Iris pigment epithelial cell (primary cell): Measurements from ENCODE around the gene SMARCA2.

Experiments
- DNase-seq: peaks from one replicate; pipeline ENCODE4 v3.0.0-alpha.2; 2011; ENCODE audit warnings: low read depth

The SMARCA2 gene

GRCh38 chr9:2015581-2016407 is 647 bp downstream of the SMARCA2 start:
- DNase-seq: peak; percentile 57

GRCh38 chr9:2016408-2017330 is 1.5 kb downstream of the SMARCA2 start:
- peak; percentile 78 for DNase-seq

DNA sequence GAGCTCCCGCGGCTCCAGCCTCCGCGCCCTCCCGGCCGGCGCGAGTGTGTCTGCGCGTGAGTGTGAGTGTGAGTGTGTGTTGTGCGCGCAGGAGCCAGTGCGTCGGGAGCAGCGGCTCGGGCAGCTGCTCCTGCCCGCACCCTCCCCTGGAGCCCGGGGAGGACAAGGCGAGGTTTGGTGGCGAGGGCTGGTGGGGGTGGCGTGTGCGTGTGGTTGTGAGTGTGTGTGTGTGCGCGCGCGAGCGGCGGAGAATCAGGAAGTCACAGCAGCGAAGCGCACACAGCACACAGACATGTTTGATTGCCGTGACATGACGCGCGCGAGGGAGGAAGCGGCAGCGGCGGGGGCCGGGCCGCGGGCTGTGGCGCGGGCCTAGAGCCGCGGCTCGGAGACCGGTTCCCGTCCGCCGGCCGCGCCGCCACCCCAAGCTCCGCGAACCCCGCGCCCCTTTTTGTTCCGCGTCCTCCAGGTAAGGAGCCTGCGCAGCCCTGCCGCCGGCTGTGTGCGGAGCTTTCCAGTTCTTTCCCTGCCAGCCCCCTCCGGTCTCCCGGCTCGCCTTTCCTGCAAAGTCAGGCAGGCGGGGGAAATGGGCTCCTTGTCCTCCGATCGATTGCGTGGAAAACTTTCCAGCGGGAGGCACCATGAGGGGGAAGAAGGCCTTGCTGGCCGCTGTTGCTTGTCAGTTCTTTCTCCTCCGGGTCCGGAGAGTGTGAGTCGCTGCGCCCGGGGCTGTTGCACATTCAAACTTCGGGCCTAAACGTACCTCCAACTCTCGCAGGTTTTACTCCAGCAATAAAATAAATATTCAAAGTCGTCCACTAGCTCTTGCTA is 2.4 kb downstream of the SMARCA2 start:
- DNase-seq: peak; percentile 79

DNA sequence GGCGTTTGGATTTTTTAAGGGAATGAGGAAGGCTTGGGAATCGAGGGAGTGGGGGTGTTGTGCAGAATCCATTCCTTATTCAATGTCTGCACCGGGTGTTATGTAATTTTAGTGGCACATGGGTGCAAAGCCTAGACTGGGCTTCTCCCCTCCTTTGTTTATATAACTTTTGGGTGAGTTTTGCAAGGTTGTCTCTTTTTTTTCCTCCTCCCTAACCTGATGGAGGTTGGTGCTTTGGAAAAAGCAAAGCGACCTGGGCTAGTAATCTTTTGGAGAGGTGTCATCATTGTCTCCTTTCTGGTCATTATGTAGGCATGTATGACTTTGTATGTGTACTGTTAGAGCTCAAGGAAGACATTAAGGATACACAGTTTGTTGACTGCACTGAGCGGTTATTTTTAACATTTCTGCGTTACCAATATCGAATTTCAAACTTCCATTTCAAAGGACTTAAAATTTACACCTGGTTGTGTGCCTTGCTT is 3.1 kb downstream of the SMARCA2 start:
- no peak for DNase-seq

GRCh38 chr9:2018764-2019558 is 3.8 kb downstream of the SMARCA2 start:
- no peak for DNase-seq

GRCh38 chr9:2019723-2020122 is 4.6 kb downstream of the SMARCA2 start:
- no peak for DNase-seq

DNA sequence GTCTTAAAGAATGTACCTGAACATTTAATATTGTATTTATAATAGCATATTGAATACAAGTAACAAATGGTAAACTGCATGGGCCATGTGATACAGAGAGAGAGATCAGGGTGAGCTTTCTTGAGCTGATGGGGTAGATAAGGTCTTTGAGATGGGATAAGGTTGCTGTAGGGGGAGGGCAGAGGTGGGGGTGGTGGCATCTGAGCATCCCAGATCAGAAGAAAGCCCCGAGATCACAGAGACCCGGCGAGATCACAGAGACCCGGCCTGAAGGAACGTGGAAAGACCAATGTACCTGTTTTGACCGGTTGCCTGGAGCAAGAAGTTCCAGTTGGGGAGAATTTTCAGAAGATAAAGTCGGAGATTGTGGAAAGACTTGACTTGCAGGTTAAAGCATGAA is 6.6 kb downstream of the SMARCA2 start:
- no peak for DNase-seq

GRCh38 chr9:2022560-2022959 is 7.4 kb downstream of the SMARCA2 start:
- peak; percentile 15 for DNase-seq

DNA sequence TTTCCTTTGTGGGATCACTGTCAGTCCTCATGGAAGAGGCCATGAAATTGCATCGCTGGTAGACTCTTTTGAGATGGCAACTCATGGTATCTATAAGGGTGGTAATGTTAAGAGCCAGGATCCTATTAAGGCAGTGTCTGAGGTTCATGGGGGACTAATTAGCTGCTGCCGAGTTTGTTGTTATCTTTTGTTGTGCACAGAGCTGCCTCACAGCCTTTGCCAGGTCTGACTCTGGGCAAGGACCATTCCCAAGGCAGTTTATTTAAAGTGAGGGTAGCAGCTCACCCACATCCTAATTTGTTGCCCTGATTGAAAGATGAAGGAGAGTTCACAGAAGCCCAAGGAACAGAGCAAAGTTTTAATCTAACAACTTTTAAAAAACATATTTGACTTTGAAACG is 7.9 kb downstream of the SMARCA2 start:
- no peak for DNase-seq

- DNase-seq: no peak
These were observed 8.4 kb downstream of the SMARCA2 start for GRCh38 chr9:2023532-2023931.

- no peak for DNase-seq
These were observed 10.0 kb downstream of the SMARCA2 start for GRCh38 chr9:2024888-2025782.

DNA sequence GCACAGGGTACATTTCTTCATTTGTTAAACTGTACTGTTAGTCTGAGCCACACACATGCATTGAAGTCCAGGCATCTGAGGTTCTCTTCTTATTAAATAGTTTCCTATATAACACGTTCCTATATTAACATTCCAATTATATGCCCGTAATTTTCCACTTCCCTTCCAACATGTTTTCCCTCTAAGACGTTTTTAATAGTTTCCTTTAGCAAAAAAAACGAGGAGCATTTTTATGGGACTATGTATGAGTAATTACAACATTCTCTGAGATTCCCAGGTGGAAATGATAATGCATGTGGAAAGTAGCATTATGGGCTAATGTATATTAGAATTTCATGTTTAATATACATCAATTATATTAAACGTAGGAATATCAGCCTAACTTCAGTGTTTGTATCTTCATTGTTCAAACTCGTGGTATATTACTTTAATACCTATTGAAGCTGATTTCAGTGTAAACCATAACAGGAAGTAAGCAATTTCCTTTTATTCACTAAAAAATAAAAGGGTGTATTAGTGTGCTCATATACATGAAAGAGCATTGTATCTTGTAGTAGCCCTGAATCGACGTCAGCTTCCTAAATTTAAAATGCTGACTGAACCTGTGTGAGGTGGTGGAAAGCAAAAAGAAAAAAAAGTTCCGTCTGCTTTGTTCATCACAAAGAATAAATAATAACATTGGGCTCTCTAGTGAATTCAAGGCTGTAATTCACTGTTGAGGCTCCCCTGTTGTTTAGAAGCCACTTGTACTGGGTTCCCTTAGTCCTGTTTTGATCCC is 11.3 kb downstream of the SMARCA2 start:
- DNase-seq: no peak

DNA sequence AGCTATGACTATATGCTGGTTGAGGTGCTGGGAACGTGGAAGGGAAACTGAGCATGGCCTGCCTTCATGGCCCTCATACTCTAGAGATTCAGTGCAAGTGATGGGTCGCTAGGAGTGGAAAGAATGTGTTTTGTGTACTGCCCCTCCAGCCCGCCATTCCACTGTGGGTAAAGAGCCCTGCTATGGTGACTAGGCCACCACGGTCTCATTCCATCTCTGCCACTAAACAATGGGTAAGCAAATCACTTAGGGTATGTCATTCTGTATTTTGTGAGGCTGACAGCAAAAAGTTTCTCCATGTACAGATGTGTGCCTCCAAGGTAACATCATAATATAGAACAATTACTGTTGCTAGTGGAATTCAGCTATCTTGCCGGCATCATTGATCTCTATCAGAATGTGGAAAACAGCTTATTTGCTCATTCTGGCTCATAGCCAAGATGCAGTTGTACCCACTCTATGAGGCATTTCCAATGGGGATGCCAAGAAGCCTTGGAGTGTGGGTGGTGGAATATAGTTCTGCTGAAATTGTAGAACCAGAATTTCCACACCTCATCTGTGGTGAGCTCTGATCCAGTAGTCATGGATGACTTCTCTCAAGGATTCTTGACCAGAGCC is 12.5 kb downstream of the SMARCA2 start:
- no peak for DNase-seq

DNA sequence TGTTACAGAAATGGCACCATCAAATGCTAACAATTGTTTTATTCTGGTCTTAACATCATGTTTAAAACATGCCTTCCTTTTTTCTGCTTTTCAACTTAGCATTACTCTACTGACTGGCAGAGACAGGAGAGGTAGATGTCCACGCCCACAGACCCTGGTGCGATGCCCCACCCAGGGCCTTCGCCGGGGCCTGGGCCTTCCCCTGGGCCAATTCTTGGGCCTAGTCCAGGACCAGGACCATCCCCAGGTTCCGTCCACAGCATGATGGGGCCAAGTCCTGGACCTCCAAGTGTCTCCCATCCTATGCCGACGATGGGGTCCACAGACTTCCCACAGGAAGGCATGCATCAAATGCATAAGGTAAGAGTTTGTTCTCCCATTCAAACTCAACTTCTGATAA is 13.7 kb downstream of the SMARCA2 start:
- no peak for DNase-seq

DNA sequence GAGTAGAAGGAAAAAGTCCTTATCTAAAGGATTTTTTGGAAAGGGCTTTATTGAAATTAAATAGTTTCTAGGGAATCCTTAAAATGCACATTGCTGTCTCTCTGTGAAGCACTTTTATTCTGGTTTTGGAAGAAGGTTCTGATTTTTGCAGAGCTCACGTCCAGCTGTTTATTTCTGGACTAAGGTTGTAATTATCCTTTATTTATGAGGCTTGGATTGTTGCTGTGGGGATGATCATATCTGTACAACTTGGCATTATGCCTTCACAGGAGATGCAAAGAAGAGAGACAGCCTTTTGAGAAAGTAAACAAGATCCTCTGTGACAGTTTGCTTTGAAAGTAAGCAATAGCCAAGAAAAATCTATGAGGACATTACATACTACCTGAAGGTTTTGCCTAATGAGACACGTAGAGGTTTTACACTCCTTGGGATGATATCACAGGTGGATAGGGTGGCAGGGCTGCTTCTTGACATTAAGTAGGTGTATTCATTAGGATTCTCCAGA is 14.6 kb downstream of the SMARCA2 start:
- no peak for DNase-seq

- DNase-seq: no peak
These were observed 17.1 kb downstream of the SMARCA2 start for GRCh38 chr9:2032234-2032633.

DNA sequence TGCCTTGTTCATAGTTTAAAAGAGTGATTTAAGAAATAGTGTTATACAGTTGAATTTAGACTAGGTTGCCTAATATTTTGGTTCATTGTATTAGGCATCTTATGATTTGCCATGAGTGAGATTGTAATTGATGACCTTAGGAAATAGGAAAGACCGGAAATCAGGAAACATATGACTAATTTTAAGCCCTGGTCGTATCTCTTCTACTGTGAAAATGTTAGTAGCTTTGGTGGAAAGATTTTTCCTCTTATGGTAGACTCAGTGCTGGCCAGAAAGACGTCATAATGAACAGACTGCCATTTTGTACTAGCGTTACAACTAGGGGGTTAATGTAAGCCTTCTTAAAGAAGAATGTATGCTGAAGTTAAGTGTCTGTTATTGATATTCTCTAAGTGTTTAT is 21.7 kb downstream of the SMARCA2 start:
- DNase-seq: no peak

GRCh38 chr9:2039294-2040180 is 24.4 kb downstream of the SMARCA2 start:
- no peak for DNase-seq
